ENCODE results near the gene ELL2.

DNA sequence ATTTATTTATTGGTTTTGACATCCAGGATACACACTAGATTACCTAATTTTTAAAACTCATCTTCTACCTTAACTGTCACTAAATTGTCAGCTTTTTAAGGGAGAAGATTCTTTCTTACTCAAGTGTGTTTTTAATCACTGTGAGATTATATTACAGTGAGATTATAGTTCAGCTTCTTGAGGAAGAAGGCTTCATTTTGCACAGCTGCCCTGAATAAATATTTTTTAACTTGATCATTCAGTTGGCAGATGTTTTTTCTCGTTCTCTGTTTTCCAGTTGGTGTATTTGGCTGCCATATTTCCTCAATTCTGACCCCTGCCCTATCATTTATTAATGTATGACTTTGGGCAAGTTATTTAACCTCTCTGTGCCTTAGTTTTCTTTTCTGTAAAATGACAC is 15.0 kb upstream of the ELL2 start:
- TF ChIP-seq, protein P1, sequence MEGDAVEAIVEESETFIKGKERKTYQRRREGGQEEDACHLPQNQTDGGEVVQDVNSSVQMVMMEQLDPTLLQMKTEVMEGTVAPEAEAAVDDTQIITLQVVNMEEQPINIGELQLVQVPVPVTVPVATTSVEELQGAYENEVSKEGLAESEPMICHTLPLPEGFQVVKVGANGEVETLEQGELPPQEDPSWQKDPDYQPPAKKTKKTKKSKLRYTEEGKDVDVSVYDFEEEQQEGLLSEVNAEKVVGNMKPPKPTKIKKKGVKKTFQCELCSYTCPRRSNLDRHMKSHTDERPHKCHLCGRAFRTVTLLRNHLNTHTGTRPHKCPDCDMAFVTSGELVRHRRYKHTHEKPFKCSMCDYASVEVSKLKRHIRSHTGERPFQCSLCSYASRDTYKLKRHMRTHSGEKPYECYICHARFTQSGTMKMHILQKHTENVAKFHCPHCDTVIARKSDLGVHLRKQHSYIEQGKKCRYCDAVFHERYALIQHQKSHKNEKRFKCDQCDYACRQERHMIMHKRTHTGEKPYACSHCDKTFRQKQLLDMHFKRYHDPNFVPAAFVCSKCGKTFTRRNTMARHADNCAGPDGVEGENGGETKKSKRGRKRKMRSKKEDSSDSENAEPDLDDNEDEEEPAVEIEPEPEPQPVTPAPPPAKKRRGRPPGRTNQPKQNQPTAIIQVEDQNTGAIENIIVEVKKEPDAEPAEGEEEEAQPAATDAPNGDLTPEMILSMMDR (IDR thresholded peaks at IDR 0.05; ENCODE audit: insufficient read depth, low read depth, low read length): no peak
- no peak for TF ChIP-seq EZH2 (IDR thresholded peaks at IDR 0.05; ENCODE audit: insufficient read depth, low read length)

Data from astrocyte (in vitro differentiated cells and primary cell).